GM10847 (cell line): ENCODE data around the gene MYBPHL.
A peak's percentile ranks its signal among the peaks of the same experiment; 100 is the strongest.

Experiments used
- POLR2A ChIP-seq: IDR thresholded peaks from 2 replicates; pipeline ENCODE4 v1.6.1; 2011; ENCODE audit not compliant: insufficient read length; ENCODE audit errors: extremely low read depth

The MYBPHL gene

DNA sequence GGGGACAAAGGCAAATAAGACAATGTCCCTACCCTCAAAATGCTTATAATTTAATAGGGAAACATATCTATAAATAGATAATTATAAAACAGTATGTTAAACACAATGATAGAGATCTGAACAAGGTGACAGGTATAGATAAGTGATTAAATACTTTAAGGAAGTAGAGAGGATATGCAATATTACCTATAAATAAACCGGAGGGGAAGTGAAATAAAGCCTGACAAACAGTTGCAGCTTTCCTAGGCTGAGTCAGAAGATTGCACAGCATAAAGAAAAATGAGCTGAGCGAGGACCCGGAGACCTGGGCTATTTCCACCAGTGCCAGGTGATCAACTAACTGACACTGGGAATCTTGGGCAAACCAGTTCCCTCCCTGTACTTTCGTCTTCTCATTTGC is 12.3 kb downstream of the MYBPHL start:
- no peak for TF ChIP-seq POLR2A

DNA sequence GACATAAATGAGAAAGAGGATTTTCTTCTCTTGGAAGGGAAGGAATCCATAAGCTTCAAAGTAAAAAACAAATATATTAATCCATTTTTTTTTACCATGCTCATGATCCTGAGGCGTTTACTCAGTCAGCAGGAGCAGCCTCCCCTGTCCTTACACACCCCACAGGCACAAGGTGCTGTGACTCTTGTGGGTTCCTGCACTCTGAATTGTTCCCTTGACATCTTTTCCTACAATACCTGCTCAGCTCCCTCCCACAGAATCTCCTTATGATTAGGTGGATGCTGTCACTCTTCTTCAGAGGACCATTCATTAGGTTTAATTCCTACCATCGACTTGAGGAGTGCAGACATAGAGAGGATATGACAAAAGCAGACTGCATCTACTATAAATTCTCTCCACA is 13.8 kb downstream of the MYBPHL start:
- no peak for TF ChIP-seq POLR2A

DNA sequence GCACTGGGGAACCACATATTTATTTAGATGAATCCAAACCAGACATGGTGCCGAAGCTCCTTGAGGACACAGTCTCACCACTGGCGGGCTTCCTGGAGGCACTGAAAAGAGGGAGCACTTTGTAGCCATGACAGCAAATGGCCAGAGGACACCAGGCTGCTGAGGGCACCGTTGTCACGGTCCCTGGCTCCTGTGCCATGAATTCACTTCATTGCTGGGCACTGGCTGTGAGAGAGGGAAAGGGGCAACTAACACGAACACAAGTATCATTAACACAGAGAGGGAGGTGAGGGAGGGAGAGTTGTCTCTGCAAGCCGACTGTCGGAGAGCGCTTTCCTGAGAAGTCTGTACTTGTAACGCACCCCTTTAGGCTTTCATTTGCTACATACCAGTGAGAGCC is 14.4 kb downstream of the MYBPHL start:
- TF ChIP-seq POLR2A, result no peak

DNA sequence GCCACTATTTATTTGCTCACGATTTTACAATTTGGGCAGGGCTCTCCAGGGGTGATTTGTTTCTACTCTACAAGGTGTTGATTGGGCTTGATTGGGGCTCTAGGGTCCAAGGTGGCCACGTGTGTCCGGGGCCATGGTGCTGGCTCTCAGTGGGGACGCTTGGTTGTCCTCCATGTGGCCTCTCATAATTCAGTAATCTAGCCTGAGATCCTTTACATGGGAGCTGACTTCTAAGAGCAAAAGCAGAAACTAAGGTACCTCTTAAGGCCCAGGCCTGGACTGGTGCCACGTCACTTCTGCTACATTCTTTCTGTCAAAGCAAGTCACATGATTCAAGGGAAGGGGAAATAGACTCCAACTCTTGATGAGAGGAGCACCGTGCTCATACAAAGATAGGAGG is 15.8 kb downstream of the MYBPHL start:
- TF ChIP-seq POLR2A, result no peak

DNA sequence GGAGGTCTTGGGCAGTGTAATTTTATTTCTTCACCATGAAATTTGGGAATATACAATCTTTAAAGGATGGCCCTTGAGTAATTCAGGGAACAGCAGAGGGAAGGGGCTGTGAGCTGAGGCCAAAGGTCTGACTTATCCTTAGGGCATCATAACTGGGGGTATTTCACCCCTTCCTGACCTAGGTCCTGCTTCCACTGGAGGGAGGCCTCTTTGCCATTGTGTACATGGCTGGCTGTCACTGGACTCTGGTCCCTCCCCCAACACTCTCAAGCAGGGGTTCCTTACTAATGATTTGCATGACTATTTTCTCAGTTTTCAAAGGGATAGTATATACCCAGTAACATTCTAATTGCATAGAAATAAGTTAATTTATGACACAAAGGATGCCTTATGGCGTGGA is 16.7 kb downstream of the MYBPHL start:
- no peak for TF ChIP-seq POLR2A

DNA sequence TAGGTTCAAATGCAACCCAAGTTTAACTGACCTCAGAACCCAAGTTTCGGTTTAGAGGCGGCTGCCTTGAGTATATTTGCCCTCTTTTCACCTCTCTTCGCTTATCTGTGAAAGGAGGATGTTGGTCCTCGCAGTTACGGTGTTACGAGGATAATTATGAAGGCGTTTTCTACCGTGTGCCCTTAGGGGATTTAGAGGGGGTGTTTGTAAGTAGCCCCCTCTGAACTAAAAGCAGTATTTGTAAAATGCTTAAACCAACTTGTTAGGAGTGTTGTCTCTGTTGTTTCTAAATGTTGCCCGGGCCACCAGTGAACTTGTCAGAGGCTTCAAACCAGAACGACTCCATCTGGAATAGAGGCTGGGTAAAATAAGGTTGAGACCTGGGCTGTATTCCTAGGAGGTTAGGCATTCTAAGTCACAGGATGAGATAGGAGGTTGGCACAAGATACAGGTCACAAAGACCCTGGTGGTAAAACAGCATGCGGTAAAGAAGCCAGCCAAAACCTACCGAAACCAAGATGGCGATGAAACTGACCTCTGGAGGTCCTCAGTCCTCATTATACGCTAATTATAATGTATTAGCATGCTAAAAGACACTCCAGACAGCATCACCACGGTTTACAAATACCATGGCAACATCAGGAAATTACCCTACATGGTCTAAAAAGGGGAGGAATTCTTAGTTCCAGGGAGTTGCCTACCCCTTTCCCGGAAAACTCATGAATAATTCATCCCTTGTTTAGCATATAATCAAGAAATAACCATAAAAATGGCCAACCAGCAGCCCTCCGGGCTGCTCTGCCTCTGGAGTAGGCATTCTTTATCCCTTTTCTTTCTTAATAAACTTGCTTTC is 22.8 kb downstream of the MYBPHL start:
- no peak for TF ChIP-seq POLR2A

DNA sequence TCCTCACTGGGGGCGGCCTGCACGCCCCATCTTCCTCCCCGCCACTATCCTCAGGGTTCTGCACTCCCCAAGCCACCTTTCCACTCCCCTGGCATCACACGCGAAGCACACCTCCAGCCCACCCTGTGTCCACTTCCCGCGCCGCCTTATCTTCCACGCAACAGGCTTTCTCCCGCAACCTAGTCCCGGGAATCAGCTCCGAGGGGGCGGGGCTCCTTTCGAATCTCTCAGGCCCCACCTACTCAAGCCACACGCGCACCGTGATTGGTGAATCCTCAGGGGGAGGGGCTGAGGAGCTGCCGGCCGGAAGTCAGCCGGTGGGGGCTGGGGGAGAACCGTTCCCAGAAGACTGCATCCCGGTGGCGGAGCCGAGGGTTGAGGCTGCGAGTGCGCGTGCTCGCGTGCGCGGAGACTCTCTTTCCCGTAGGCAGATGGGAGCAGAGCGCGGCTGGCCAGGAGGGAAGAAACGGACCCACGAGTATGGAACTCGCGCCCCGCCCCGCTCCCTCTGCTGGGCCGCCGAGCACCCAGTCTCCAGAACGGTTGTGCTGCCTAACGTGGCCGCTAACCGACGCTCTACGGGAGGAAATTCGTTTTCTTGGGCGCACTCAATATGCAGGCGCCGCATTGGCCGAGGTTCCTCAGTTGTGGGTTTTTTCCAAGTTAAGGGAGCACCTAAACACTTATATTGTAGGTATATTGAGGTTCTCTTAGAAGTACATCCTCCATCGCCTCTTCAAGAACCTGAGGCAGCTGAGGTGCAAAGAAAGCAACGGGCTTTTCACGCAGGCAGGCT is 23.7 kb downstream of the MYBPHL start, which contains the start of gene PSRC1:
Gene PSRC1, minus strand, starts transcription at position 194 of the 796 bp plus-strand sequence.
- peak; percentile 52 for TF ChIP-seq POLR2A

DNA sequence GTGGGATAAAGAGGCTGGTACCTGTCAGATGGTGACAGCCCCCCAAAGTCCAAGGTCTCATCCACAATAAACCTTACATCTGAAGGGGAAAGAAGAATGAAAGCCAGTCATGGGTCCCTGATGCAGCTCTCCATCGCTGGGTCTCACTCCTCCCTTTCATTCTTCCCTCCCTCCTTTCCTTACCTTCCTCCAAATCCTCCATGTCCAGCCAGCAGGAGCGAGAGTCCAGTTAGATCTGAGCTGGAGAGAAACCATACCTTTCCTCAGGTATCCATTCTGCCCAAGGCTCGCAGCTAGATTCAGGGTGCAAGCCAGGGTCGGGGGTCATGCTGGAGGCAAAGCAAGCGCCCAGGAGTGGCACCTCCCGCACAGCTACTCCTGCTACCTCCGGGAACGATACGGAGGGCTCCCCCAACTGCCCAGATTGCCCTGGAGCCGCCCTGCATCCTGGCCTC is 24.3 kb downstream of the MYBPHL start:
- no peak for TF ChIP-seq POLR2A

DNA sequence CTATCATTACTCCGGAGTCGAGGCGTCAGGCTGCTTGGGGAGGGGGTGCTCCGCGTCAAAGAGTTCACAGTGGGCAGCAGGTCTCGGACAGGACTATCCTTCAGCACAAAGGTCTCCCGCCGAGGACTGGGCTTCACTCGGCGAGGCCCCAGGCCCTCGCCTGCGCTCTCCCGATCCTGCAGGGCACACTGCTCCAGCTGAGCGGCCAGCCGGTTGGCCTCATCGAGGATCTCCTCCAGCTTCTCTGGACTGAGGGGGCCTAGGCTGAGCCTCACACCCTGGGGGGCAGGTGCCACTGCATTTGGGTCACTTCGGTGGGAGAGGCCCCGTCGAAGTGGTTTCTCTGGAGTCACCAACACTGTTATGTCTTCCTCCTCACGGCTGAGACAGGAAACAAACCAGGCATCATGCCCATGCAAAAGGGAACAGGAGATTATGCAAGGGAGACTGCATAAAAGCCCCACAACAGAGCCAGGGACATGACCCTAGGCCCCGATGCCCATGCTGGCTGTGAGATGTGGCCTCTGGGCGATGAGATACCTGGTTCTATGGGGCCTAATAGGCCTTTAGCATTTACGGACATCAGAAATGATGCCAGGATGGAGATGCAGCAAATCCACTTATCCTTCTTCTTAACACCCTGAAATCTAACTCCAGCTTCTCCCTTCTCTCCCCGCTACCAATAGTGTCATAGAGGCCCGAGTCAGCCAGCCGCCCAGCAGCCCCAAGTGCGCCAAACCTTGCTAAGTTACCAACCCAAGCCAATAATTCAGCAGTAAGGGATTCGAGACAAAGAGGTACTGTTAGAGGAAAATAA is 24.9 kb downstream of the MYBPHL start:
- no peak for TF ChIP-seq POLR2A

DNA sequence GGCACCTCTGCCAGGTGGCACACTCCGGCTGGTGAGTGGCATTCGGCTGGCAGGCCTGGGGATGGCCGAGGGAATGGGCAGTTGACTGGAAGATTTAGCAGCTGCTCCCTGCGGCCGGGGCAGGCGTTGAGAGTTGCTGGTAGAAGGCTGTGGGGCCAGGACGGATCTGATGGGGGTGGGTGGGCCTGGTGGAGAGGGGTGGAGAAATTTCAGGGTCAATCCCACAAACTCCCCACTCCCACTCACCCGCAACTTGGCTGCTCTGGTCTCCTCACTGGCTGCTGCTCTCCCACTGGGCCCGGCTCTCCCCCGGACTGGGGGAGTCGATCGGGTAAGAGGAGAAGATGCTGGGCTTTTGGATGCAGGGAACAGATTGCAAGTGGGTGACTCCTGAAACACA is 25.9 kb downstream of the MYBPHL start:
- TF ChIP-seq POLR2A, result no peak

DNA sequence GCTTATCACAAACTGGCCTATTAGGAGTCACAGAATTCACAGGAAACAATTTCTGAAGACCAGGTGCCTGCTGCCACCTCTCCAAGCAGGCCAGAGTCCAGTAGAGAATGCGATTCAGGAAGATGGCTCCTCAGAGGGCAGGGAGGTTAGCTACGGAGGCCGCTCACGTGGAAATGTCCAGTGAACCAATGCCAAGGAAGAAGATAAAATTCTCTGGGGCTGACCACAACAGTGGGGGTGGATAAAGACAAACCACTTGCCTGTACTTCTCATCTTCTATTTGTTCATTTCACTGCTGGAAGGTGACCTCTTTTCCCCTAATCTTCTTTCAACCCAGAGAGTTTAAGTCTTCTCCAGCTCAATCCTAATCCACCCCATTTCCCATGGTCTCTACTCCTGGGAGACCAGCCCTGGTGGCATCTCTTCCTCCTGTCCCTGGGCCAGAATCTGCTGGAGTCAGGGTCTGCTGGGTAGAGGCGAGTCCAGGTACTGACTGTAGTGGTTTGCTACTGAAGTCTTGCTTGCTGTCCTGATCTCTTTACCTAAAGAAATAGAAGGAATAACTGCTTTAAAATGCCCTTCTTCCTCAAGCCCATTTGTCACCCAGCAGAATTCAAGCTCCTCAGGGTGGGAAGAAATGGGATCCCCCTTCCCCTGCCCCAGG is 27.1 kb downstream of the MYBPHL start:
- no peak for TF ChIP-seq POLR2A

DNA sequence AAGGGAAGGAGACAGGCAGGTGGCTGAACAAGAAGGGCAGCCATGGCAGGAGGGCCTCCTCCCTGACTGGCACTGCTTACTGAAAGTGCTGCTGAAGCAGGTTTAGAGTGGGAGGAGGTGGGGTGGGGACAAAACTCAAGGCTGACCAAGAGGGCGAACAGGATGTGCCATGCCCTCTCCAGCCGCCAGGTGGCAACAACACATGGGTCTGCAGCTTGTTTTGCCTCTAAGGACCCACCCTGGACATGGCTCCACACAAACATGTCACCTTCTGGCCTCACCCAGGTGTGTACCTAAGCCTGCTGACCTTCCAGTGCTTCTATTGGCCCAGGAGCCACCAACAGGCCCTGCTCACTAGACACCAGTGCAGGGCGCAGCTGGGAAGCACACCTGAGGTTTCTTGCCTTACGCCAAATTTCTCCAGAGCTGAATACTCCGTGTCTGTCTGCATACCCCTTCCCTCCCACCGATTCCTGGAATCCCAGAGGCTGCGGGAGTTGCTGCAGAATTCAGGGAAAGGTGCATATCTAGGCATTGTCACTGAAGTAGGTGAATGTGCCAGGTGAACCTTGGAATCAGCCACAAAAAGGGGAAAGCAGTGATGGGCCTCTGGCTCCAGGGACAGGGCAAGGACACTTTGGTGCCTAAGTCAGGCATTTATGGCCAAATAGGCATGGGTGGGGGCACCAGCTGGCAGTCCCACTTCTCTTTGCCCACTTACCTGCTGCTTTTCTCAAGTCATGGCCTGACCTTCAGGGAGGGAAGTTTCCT is 29.2 kb downstream of the MYBPHL start:
- no peak for TF ChIP-seq POLR2A

DNA sequence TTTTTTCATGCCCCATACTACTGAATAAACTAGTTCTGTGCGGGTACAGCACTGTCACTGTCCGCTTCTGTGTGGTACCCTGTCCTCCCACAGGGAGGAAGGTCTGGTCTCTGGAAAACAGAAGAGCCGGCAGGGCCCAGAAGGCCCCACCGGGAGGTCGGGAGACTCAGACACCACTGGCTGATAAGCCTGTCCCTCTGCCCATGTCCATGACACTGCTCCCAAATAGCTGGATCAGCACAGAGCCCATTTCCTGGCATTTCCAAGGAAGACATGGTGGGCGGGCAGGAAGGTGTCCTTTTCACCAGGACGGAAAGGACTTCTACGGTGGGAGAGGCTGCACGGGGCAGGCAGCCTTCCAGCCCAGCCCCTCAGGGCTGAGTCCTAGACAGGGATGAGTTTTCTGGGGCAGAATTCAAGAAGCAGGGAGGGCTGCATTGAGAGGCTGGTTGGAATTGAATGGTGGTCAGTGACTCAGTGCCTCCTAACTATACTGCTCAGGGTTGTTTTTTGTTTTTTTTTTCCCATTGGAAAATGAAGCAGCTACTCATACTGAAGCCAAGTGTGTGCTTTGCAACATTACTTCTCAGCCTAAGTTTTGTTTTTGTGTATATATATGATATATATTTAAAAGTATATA is 31.0 kb downstream of the MYBPHL start:
- no peak for TF ChIP-seq POLR2A
